Stimulated activated CD4-positive, alpha-beta T cell treated with anti-CD3 and anti-CD28 coated beads, TNF-alpha, amount 100 ng/mL, for 1 hour (primary cell): ENCODE measurements around the gene COL5A2.

Experiments used
- DNase-seq, 3 donors: peaks; one replicate each; pipeline ENCODE4 v3.0.0-alpha.2; 2020; ENCODE audit warnings: low read depth in 3 of 3, low spot score in 1 of 3

The COL5A2 gene

GRCh38 chr2:189008555-189009262 is 170.9 kb downstream of the COL5A2 start:
- DNase-seq: no peak

DNA sequence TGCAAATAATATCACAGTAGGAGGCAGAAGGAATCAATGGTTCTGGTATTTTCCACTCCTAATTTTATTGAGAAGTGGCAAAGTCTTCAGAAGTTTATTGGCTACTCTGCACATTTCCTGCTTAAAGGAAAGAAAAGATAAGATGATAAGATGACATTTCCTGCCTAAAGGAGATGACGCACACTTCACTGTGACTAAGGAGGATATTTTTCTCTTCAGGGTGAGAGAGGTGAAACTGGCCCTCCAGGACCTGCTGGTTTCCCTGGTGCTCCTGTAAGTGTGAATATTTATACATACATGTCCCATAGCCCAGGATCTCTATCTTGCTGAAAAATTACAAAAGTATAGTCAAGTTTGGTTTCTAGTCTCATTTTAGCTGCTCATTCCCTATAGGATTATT is 177.5 kb downstream of the COL5A2 start:
- DNase-seq: no peak

DNA sequence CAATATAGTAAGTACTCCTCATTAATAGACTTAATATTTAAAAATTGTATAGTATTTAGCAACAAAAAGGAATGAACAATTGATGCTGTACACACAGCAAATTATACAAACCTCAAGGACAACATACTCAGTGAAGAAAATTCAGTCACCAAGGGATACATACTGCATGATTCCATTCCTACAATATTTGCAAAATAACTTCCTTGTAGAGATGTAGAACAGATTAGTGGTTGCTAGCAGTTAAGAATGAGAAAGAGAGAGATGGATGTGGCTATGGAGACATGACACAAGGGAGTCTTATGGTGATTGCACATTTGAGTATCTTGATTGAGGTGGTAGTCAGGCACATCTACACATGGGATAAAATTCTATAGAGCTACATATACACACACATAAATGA is 179.3 kb downstream of the COL5A2 start:
- DNase-seq: no peak

GRCh38 chr2:188997263-188997662 is 182.3 kb downstream of the COL5A2 start:
- no peak for DNase-seq

GRCh38 chr2:188993247-188993646 is 186.3 kb downstream of the COL5A2 start:
- no peak for DNase-seq

- no peak for DNase-seq
Observed at GRCh38 chr2:188986839-188987238, 192.7 kb downstream of the COL5A2 start.

- no peak for DNase-seq
Observed at GRCh38 chr2:188984680-188985079, 194.9 kb downstream of the COL5A2 start.

DNA sequence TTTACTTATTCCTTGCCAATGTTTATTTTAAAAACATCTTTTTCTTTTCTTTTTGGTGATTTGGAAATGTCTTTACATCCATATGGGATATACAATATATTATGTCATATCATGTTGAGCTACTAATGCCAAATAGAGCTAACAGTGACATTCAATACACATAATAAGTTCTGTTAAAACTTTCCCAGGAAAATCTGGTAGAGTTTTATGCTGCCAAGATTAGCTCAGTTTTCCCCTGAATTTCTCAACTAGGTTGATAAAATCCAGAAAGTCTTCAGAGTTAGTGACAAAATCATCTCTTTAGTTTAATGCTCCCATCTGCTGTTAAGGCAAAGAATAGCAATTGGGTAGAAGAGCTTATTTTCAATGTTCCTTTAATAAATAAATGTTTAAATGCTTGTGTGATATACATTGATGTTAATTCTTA is 195.5 kb downstream of the COL5A2 start:
- DNase-seq: no peak

GRCh38 chr2:188983427-188984064 is 196.0 kb downstream of the COL5A2 start:
- no peak for DNase-seq
